ENCODE data around the gene OR6X1. TPM values are rescaled to one million over a fixed set of nuclear protein-coding genes. Genes with fewer than 3 reads are reported as not detected.

Gene OR6X1
- total RNA-seq, 1 donor from 2014 or later, result not detected

GRCh38 chr11:123775289-123775688 is 21.0 kb upstream of the OR6X1 start:
- Histone ChIP-seq H2AFZ (ENCODE audit: low read depth, low read length) (no peak overlapping the region), H4K20me1 (ENCODE audit: insufficient read depth, low read length) (no peaks in the 10 kb centered on the region), H3K9me3 (ENCODE audit: insufficient read depth, low read depth, low read length) (no peaks in the 10 kb centered on the region), H3K79me2 (ENCODE audit: insufficient read depth, low read length) (no peaks in the 10 kb centered on the region), H3K4me2 (ENCODE audit: low read length) (no peak overlapping the region), H3K36me3 (ENCODE audit: insufficient read depth, low read length) (no peaks in the 10 kb centered on the region), H3K4me1 (ENCODE audit: insufficient read depth, low read length) (no peaks in the 10 kb centered on the region), H3K27me3 (ENCODE audit: insufficient read depth, low read length) (no peaks in the 10 kb centered on the region), H3K27ac (ENCODE audit: low read depth, low read length) (no peak overlapping the region), H3K9ac (ENCODE audit: low read length) (no peak overlapping the region), H3K4me3 (ENCODE audit: insufficient read depth, low read depth, low read length) (no peak overlapping the region)
- Mint-ChIP-seq H3K4me3 (ENCODE audit: unreplicated experiment) (no peak overlapping the region), H3K4me1 (ENCODE audit: low read depth, unreplicated experiment) (no peaks in the 10 kb centered on the region), H3K27ac (ENCODE audit: unreplicated experiment) (no peak overlapping the region), H3K9me3 (ENCODE audit: unreplicated experiment) (no peaks in the 10 kb centered on the region), H3K27me3 (ENCODE audit: low read depth, unreplicated experiment) (no peaks in the 10 kb centered on the region), H3K36me3 (ENCODE audit: low read depth, unreplicated experiment) (no peaks in the 10 kb centered on the region)
- no peak for FAIRE-seq
- TF ChIP-seq CTCF (IDR thresholded peaks at IDR 0.05; ENCODE audit: insufficient read depth, low read depth, low read length) (no peak), EZH2 (IDR thresholded peaks at IDR 0.05; ENCODE audit: insufficient read depth, low read length) (no peak)
- no peak for DNase-seq (ENCODE audit: low read depth)

GRCh38 chr11:123773959-123774358 is 19.6 kb upstream of the OR6X1 start:
- no peak overlapping the region for H3K27ac ChIP-seq (ENCODE audit: low read depth, low read length)
- Mint-ChIP-seq H3K27ac (ENCODE audit: unreplicated experiment) (no peak overlapping the region), H3K36me3 (ENCODE audit: low read depth, unreplicated experiment) (no peaks in the 10 kb centered on the region)

More at GRCh38 chr11:123773959-123774358, 19.6 kb upstream of the OR6X1 start:
- no peaks in the 10 kb centered on the region for H3K4me1 Mint-ChIP-seq (ENCODE audit: low read depth, unreplicated experiment)
- Histone ChIP-seq H3K36me3 (ENCODE audit: insufficient read depth, low read length) (no peaks in the 10 kb centered on the region), H3K4me3 (ENCODE audit: insufficient read depth, low read depth, low read length) (no peak overlapping the region), H3K9me3 (ENCODE audit: insufficient read depth, low read depth, low read length) (no peaks in the 10 kb centered on the region), H3K9ac (ENCODE audit: low read length) (no peak overlapping the region), H3K4me1 (ENCODE audit: insufficient read depth, low read length) (no peaks in the 10 kb centered on the region), H3K79me2 (ENCODE audit: insufficient read depth, low read length) (no peaks in the 10 kb centered on the region), H2AFZ (ENCODE audit: low read depth, low read length) (no peak overlapping the region), H3K4me2 (ENCODE audit: low read length) (no peak overlapping the region), H3K27me3 (ENCODE audit: insufficient read depth, low read length) (no peaks in the 10 kb centered on the region), H4K20me1 (ENCODE audit: insufficient read depth, low read length) (no peaks in the 10 kb centered on the region)
- no peak overlapping the region for H3K4me3 Mint-ChIP-seq (ENCODE audit: unreplicated experiment)
- TF ChIP-seq CTCF (IDR thresholded peaks at IDR 0.05; ENCODE audit: insufficient read depth, low read depth, low read length) (no peak), EZH2 (IDR thresholded peaks at IDR 0.05; ENCODE audit: insufficient read depth, low read length) (no peak)
- no peaks in the 10 kb centered on the region for H3K9me3 Mint-ChIP-seq (ENCODE audit: unreplicated experiment)
- DNase-seq (ENCODE audit: low read depth) (no peak), FAIRE-seq (no peak)
- H3K27me3 Mint-ChIP-seq (ENCODE audit: low read depth, unreplicated experiment), result no peaks in the 10 kb centered on the region
